Tibial nerve (tissue), 4 donors: ENCODE measurements around the gene GSTT4.

Source experiments
- EP300 ChIP-seq, 2 donors: sonication (generic); formaldehyde crosslinking; IDR thresholded peaks; one replicate each; pipeline ENCODE4 v1.6.1; 2017; ENCODE audit warnings: antibody characterized with exemption in 2 of 2, mild to moderate bottlenecking in 1 of 2
- POLR2A ChIP-seq, 2 donors: fragments of 450-650 bp; IDR thresholded peaks; one replicate each; pipeline ENCODE4 v1.6.1; 2017; ENCODE audit warnings: antibody characterized with exemption in 2 of 2, mild to moderate bottlenecking in 2 of 2, moderate library complexity in 2 of 2
- TF ChIP-seq, protein P1 (sequence below), 5 experiments: fragments of 200-600 bp in 3 of 5; fragments of 450-650 bp in 2 of 5; sonication (generic) in 3 of 5; IDR thresholded peaks; one replicate each; pipeline ENCODE4 v1.5.1; 2016 to 2019; ENCODE audit warnings: antibody characterized with exemption in 5 of 5, mild to moderate bottlenecking in 3 of 5, moderate library complexity in 2 of 5

DNA sequence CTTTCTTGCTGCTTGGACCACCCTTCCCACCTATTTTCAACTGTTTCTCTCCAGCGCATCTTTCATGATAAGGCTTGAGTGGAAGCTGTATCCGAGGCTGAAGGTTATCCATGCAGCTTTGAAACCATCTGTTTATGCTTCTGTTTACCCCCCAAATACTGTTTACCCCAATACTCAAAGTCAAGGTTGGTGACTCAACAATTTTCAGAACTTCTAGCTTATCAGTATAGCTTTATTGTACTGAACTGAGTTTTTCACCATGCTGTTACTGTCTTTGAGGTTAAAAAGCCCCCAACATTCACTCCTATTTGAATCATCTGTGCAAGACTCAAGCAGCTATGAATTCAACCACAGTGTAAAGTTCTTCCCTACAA, 4.8 kb upstream of the GSTT4 start:
- TF ChIP-seq POLR2A (IDR thresholded peaks at IDR 0.05): no peak
- TF ChIP-seq, protein P1, sequence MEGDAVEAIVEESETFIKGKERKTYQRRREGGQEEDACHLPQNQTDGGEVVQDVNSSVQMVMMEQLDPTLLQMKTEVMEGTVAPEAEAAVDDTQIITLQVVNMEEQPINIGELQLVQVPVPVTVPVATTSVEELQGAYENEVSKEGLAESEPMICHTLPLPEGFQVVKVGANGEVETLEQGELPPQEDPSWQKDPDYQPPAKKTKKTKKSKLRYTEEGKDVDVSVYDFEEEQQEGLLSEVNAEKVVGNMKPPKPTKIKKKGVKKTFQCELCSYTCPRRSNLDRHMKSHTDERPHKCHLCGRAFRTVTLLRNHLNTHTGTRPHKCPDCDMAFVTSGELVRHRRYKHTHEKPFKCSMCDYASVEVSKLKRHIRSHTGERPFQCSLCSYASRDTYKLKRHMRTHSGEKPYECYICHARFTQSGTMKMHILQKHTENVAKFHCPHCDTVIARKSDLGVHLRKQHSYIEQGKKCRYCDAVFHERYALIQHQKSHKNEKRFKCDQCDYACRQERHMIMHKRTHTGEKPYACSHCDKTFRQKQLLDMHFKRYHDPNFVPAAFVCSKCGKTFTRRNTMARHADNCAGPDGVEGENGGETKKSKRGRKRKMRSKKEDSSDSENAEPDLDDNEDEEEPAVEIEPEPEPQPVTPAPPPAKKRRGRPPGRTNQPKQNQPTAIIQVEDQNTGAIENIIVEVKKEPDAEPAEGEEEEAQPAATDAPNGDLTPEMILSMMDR (IDR thresholded peaks at IDR 0.05): no peak
- no peak for TF ChIP-seq EP300 (IDR thresholded peaks at IDR 0.05)
